GM19324 (cell line): ENCODE data around the gene NEURL1.
"Not testable (repeated sequence)": the region's sequence is repeated elsewhere in the genome, so short reads cannot be mapped to it uniquely, and the experiment has no call there.

Source experiments
- ATAC-seq: cut with Tn5 transposase; IDR thresholded peaks from one replicate; pipeline ENCODE4 v1.9.1; 2021; ENCODE audit warnings: mild to moderate bottlenecking, moderate library complexity; ENCODE audit not compliant: unreplicated experiment, low FRiP score

The NEURL1 gene

DNA sequence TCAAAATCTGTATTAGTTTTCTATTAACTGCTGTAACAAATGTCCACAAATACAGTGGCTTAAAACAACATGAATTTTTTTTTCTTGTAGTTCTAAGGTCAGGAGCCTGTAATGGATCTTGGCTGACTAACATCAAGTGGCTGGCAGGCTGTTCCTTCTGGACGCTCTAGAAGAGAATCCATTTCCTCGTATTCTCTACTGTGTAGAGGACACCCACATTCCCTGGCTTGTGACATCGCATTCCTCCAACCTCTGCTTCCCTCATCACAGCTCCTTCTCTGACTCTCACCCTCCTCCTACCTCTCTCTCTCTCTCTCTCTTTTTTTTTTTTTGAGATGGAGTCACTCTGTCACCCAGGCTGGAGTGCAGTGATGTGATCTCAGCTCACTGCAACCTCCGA, 30.0 kb upstream of the NEURL1 start:
- no peak for ATAC-seq

DNA sequence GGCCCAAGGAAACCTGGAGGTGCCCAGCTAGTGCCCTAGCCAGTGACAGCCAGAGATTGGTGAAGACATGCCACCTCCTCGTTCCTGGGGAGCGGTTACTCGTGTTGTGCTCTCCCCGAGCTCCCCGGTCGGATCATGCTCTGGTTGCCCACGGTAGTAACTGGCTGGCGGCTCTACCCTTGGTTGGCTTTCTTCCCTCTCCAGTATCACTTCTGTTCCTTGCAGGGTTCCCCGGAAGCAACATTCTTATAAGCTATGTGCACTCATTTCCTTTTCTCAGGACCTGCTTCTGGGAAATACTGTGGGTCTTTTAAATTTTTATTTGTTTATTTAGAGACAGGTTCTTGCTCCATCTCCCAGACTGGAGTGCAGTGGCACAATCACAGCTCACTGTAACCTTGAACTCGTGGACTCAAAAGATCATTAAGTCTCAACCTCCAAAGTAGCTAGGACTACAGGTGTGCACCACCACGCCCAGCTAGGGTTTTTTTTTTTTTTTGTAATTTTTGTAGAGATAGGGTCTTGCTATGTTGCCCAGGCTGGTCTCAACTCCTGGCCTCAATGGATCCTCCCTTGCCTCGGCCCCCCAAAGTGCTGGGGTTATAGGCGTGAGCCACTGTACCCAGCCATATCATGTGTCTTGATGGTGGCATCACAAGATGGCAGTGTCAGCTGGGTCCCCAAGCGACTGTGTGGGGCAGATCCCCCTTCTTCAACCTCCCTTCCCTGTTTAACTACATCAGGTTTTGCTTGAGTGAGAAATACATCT, 27.9 kb upstream of the NEURL1 start:
- no peak for ATAC-seq

DNA sequence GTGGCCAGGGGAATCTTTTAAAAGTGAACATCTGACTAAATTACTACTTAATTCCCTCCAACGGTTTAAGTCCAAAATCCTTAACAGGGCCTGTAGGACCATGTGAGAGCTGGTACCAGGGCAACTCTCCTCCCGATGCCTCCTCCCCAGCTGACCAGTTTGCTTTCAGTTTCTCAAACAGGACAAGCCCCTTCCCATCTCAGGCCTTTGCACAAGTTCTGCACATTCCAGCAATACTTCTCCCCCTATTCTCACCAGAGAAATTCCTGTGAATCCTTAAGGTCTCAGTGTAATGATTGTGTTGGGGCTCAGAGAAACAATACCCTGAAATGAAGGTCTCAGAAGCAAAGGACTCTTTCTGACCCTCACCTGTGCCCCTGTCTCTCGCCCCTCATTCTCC, 26.8 kb upstream of the NEURL1 start:
- ATAC-seq, result no peak

DNA sequence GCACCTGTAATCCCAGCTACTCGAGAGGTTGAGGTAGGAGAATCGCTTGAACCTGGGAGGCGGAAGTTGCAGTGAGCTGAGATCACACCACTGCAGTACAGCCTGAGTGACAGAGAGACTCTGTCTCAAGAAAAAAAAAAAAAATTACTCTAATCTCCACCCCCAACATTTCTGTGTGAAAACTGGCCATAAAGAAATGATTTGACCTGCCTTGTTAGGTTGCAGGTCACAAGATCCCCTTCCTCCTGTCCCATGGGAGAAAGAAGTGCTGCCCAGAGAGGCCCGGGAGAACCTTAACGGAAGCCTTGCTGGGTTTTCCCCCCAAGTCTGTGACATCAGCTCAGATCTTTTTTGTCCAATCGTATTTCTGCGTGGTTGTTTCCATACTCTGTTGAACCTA, 26.1 kb upstream of the NEURL1 start:
- no peak for ATAC-seq

DNA sequence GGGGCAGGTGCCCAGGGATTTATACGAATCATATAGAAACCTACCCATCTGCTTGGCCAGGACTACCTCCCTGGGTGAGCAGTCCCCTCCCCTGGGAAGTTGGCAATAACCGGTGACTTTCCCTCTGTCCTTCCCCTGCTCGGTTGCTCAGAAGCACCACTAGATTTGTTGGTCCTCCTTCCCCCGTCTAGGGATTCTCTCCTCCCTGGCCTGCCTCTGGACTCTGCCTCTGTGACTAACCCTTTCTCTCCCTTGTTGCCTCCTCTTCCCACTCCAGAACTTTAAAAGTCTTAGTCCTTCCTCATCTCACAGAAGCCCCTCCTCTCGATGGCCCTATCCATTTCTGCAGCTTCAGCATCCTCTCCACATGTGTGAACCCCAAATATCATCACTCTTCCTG, 24.3 kb upstream of the NEURL1 start:
- no peak for ATAC-seq

DNA sequence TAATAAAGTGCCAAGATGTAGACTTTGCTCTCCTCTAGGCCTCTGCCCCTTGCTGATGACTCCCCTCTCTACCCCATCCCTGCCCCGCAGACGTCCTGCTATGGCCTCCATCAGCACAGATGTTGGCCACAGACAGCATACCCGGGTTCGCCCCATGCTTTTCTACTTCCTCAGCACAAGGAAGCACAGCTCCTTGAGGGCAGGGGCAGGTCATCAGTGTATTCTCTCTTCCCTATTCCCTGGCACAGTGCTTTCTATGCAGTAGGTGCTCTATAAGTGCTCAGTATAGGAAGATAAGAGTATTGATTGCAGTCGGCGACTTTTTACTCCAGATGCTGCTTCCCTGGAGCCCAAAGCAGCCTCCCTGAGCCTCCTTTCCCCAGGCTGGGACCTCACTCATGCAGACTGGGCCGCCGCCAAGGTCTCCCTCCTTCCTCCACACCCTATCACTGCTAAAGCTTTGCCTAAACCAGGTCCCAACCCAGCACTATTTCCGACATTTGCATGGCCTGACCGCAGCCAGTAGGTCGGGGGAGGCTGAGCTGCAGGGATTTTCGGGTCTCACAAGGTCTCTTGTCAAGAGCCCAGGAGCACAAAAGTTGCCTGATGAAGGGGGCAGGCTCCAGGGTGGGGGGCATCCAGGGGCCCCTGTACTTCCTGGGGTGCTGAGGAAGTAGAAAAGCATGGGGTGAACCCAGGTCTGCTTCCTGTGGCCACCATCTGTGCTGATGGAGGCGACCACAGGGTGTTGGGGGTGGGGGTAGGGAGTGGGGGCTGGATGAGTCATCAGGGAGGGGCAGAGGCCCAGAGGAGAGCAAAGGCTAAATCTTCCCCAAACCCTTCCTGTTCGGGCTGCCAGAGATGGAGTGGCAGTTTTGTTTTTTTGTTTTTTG, 22.5 kb upstream of the NEURL1 start:
- peak; percentile 75 for ATAC-seq

DNA sequence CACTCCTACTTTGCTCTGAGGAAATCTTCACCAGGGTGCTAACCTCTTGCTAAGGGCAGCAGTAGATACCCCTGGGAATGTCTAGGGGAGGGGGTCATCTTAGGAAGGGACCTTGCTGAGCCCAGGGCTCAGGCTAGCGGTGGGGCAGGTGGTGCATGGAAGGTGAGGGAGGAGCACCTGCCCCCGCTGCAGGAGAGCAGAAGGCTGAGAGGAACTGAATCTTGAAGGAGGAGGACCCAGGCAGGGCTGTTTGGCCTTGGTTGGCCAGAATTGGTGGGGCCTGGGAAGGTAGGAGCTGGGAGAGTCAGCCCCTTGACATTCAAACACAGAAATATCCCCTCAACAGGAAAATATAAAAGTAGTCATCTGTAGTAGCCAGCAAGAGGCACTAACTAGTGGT, 21.5 kb upstream of the NEURL1 start:
- ATAC-seq, result peak; percentile 38

DNA sequence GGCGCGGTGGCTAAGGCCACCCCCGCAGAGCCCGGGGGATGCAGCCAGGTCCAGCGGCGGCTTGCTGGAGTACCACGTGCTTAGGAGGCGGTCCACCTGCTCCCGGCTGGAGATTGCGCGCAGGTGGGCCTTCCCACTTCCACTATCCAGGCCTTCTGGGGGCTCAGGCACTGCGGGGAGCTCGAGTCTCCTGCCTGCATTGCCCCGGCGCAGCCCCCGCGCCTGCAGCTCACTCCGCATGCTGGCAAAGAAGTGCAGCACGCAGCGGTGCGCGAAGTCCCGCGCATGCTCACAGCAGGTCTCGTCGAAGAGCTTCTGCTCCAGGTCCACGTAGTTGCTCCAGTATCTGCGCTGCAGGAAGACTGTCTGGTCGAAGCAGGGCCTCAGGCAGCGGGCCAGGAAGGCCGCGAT, 20.2 kb upstream of the NEURL1 start:
- ATAC-seq, result no peak

DNA sequence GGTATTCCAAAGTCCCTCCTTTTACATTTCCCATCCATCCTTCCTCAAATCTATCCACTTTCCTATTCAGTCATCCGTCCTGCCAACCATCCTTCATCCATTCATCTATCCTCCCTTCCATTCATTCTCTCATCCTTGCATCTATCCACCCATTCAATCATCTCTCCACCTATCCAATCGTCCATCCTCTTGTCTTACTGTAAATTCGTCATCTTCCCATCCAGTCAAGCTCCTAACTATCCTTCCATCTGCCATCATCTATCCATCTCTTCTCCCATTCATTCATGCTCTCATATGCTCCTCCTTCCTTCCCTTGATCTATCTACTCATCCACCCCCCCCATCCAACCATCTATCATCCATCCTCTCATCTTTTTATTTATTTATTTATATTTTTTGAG, 19.4 kb upstream of the NEURL1 start:
- no peak for ATAC-seq

DNA sequence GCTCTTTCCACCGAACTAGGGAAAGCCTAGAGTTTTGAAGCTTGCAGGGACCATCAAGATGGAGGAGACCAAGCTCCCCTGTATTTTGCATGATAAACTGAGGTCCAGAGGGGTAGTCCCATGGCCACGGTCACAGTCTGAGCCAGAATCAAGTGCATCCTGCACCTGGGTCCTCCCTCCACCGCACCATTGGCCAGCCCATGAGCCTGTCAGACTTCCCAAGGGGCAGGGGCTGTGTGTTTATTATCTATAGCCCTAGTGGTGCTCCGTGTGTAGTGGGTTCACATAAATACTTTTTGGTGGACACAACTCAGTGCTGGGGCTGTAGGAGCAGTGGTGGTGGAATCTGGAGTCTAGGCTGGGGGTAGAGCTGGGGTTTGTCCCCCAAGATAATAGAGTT, 18.1 kb upstream of the NEURL1 start:
- ATAC-seq, result no peak

DNA sequence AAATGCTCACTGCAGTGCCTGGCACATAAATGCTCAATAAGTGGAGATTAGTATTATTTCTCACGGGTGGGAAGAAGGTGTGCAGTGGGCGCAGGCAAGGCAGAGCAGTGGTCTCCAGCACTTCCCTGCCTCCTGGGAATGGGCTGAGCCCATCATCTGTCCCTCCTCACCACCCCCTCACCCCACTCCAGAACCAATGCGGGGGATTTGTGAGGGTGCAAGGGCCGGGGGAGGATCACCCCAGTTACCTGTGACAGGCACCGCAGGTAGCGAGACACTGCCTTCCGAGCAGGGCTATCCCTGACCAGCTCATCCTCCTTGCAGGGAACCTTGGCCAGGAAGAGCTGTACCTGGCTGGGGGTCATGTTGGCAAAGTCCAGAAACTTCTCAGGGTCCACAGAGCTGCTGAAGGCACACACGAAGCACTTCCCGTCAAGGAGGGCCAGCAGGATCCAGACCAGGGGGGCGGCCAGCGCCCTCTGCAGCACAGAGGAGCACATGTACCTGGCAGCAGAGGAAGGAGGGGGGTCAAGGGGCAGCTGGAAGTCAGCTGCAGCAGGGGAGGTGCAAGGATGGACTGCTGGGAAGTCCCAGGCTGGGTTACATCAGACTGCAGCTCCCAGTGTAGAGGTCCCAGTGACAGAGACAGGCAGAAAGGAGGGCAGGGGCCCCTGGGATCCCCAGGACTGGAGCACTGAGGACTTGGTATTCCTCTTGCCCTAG, 17.3 kb upstream of the NEURL1 start:
- ATAC-seq, result no peak

DNA sequence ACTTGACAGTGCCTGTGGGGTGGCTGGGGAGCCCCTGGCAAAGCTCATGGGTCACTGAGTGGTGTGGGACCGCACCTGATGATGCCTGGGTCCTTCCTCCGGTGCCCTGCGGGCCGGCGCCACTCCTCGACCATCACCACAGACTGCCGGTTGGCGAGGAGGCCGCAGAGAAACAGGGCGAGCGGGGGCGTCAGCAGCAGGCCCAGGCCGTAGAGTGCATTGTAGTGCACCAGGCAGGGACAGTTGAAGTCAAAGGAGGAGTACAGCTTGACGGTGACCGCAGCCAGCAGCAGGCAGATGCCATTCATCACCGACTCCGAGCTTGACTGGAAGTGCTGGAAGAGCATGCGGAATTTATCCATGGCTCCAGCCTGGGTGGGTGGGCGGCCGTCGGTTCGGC, 14.8 kb upstream of the NEURL1 start:
- ATAC-seq, result no peak

DNA sequence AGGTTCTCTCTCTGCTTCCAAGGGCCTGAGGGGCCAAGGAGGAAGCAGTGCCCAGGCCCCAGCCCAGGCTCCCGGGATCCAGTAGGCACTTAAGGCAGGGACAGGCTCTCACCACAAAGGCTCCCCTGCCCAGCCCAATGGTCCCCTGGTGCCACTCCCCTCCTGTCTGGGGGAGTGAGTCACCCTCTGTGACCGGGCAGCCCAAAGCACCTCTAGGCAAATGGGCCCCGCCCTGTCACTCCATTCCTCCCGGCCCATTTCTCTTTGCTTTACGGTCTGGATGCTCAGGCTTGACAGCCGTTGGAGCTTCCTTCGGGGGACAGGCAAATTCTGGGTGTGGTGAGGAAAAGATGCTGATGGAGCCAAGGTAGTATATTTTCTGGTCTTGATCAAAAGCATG, 14.4 kb upstream of the NEURL1 start, which contains the start of gene CALHM3:
TSS of gene CALHM3 (minus strand) at position 106 of the 400 bp plus-strand sequence. CDS start 208 bp downstream, outside the sequence.
- no peak for ATAC-seq

DNA sequence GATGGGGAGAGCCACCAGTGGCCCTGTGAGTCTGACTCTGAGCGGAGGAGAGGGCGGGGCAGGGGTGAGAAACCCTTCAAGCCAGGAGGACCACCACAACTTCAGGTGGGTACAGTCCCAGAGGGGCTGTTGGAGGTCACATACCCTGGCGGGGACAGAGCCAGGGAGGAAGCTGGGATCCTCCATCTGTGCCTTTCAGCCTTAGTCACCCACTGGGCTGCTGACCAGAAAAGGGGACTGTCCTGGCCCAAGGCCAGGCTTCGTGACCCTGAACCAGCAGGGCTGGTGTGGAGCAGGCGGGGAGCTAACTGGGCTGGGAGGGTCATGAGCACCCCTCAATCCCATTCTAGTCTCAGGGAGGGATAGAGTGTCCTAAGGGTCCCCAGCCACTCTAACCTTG, 13.0 kb upstream of the NEURL1 start:
- no peak for ATAC-seq

DNA sequence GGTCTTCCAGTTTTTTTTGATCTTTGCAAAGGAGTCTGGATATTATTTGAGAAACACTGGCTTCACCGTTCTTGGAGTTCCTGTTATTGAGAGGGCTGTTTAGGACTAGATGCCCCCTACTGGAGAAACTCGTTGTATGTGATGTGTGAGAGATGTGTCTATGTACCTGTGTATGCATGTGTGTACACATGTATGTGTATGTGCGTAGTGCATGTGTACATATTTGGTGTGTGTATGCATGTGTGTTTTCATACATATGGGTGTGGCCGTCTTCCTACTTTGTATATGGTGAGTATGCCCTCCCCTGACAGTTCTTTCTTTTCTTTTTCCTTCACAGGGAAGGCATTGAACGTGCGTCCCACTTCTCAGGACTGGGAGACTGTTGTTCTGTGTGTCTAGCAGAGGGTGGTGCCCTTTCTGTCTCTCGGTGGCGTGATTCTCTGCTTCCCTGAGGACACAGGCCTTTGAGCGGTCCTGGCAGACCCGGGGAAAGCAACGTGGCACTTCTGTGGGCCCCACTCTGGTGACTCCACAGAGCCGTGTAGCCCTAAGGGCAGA, 11.5 kb upstream of the NEURL1 start:
- ATAC-seq, result no peak

DNA sequence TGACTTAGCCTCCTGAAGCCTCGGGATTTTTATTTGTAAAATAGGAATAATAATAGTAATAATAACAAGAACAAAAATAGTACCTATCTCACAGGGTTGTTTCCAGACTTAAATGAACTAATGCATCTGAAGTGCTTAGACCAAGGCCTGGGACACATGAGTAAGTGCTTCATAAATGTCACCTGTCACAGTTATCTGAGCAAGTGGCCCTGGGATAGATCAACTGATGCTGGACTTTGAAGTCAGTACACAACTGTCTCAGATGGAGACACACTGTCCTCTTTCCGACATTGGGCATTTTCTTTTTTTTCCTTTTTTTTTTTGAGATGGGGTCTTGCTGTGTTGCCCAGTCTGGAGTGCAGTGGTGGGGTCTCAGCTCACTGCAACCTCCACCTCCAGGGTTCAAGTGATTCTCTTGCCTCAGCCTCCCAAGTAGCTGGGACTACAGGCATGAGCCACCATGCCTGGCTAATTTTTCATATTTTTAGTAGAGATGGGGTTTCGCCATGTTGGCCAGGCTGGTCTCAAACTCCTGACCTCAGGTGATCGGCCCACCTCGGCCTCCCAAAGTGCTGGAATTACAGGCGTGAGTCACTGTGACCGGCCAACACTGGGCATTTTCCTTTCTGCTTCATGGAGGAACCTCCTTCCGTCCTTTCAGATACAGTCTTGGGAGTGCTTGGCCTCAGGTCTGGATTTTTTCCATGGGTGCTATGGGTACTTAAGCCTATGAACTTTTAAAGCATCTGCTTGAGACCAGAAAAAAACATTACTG, 6.7 kb upstream of the NEURL1 start:
- not testable (repeated sequence) for ATAC-seq

DNA sequence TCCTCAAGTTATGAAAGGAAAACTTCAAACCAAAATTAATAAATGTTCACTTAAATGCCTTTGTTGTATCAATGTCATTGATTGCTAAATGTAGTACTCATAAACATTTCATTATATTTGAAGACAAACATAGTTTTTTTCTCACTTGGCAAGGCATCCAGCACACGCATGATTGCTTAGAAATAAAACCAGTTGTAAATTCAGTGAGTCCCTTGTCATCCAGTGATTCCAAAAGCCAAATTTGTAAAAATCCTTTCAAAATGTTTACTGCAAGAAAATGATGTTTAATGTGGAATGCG, 6.1 kb upstream of the NEURL1 start:
- ATAC-seq, result no peak

DNA sequence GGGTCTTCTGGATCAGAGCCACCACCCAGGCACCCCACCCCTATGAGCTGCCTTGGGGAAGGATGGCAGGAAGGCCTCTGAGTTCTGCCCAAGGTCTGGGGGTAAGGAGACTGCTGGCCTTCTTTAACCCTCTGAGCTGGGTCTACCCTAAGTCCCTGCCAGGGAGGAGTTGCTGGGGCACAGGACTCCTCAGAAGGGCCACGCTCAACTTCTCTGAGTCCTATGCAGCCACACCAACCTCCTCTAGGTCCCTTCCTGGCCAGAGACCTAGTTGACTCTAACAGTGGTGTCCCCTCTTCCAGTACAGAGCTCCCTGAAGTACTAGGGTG, 2.6 kb upstream of the NEURL1 start:
- ATAC-seq, result peak; percentile 17

DNA sequence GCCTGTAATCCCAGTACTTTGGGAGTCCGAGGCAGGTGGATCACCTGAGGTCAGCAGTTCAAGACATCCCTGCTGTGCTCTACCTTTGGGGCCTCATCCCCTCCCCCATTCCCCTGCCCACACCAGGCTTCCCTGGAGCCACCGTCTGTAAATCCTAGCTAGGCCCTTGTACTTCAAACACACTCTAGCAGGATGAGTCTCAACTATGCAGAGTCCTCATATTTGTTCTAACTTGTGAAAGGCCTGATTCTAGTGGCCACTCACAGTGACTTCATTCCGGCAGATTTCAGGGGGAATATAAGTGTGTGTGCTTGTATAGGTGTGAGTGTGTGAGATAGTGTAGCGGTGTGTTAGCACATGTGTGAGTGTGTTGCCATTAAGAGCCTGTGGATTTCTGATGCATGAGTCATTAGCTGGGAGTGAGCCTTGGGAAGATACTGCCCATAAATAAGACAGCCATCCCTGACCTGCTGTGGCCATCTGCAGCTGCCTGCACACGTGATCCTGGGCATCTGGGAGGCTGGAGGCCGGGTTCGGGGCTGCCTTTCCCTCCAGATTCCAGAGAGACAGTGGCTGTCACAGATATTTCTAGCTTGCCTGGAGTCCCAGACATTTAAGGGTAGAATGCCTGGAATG, 1.7 kb upstream of the NEURL1 start:
- ATAC-seq, result no peak
